ENCODE data around the gene SOX2.

DNA sequence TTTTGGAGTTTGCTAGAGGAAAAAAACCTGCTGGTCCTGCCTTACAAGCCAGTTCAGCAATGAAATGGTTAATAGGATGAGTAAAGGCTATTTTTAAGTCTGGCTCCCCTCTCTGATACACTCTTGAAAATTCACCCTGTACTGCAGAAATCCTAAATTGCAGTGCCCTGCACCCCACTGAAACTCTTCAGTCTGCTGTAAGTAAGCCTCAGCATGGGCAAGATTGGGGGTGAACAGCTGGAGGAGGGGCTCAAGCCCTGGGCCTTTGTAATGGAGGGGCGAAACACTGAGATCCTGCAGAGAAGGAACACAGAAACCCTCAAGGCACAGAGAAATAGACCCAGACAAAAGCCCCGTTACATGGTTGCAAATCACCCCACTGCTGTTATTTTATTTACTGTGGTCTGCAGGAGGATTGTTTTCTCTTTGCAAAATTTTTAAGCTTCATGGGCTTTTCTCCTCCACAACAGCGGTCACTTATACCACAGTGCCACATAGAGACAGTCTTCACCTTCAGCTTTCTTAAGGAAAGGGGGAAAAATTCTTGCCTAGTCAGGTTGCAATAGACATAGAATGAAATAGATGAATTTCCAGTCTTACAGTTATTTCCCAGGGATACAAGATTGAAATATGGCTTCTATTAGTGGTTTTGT lies 45.0 kb downstream of the SOX2 start:
- TF ChIP-seq EZH2phosphoT487 (IDR thresholded peaks at IDR 0.05; ENCODE audit: borderline replicate concordance, low read length), result no peak
- TF ChIP-seq CTCF (IDR thresholded peaks at IDR 0.05; ENCODE audit: low read depth, low read length, poor library complexity, severe bottlenecking), result no peak
